Uterus (tissue), 2 donors: ENCODE measurements around the gene ZNF710.

Experiments used
- POLR2A ChIP-seq, 2 donors: fragments of 450-650 bp; IDR thresholded peaks; one replicate each; pipeline ENCODE4 v1.6.1; 2016; ENCODE audit warnings: antibody characterized with exemption in 2 of 2, mild to moderate bottlenecking in 1 of 2, moderate library complexity in 1 of 2
- TF ChIP-seq, protein P1 (sequence below), 4 experiments: fragments of 200-600 bp in 2 of 4; fragments of 450-650 bp in 2 of 4; sonication (generic) in 2 of 4; IDR thresholded peaks; one replicate each; pipeline ENCODE4 v1.5.1; 2016 to 2019; ENCODE audit warnings: antibody characterized with exemption in 4 of 4, mild to moderate bottlenecking in 2 of 4, moderate library complexity in 1 of 4

DNA sequence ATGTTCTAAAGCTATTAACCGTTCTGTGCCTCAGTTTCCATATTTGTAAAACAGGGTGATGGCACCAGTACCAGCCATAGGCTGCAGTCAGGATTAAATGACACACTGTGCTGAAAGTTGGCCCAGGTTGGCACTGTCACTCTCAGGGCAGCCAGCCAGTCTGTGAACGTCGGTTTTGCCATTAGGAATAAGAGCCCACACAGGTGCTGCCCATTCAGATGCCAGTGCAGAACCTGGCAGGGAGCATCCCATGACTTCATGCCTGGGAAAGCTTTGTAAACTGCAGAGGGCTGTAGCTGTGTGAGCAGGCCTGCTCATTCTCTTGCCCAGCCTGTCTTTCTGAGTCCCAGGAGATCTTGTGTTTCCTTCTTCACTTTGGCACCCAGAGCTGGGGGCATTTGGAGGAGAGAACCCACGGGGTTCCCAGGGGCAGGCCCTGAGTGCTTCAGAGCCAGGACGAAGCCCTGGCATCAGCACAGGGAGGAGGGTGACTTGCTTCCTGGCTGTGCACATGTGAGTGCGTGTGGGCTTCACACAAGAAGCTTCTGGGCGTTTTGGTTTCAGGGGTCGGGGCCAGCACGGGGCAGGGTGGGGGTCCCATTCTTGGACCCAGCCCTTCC lies 46.9 kb downstream of the ZNF710 start:
- TF ChIP-seq, protein P1, sequence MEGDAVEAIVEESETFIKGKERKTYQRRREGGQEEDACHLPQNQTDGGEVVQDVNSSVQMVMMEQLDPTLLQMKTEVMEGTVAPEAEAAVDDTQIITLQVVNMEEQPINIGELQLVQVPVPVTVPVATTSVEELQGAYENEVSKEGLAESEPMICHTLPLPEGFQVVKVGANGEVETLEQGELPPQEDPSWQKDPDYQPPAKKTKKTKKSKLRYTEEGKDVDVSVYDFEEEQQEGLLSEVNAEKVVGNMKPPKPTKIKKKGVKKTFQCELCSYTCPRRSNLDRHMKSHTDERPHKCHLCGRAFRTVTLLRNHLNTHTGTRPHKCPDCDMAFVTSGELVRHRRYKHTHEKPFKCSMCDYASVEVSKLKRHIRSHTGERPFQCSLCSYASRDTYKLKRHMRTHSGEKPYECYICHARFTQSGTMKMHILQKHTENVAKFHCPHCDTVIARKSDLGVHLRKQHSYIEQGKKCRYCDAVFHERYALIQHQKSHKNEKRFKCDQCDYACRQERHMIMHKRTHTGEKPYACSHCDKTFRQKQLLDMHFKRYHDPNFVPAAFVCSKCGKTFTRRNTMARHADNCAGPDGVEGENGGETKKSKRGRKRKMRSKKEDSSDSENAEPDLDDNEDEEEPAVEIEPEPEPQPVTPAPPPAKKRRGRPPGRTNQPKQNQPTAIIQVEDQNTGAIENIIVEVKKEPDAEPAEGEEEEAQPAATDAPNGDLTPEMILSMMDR (IDR thresholded peaks at IDR 0.05) = no peak
- no peak for TF ChIP-seq POLR2A (IDR thresholded peaks at IDR 0.05)
